GM23338 (cell line): Measurements from ENCODE around the gene CYTH3. TPM values are rescaled to one million over a fixed set of nuclear protein-coding genes. Genes with fewer than 3 reads are reported as not detected.

ENCODE experiments used
- ATAC-seq: fragments of 200-7000 bp; cut with Tn5 transposase; 3 replicates; pipeline ENCODE4 v1.9.1; 2020
- DNase-seq: peaks from one replicate; pipeline ENCODE4 v3.0.0-alpha.2; 2015; ENCODE audit warnings: low spot score
- H2AFZ ChIP-seq: fragments of 200-600 bp; sonication (generic); 2 replicates; pipeline ENCODE4 v1.8.0; 2016; ENCODE audit warnings: antibody characterized with exemption, mild to moderate bottlenecking, moderate library complexity
- H3F3A ChIP-seq: fragments of 200-600 bp; sonication (generic); replicated peaks from 2 replicates; pipeline ENCODE4 v1.8.0; 2017; ENCODE audit warnings: antibody characterized with exemption, mixed run types, low read depth
- H3K27ac ChIP-seq: fragments of 200-600 bp; sonication (generic); 2 replicates; pipeline ENCODE4 v1.6.1; 2016; ENCODE audit warnings: low read depth
- H3K27me3 ChIP-seq: fragments of 200-600 bp; sonication (generic); 2 replicates; pipeline ENCODE4 v1.8.0; 2016; ENCODE audit warnings: mild to moderate bottlenecking, mixed run types, moderate library complexity; ENCODE audit not compliant: insufficient read depth
- H3K36me3 ChIP-seq: fragments of 200-600 bp; sonication (generic); 2 replicates; pipeline ENCODE4 v1.8.0; 2016; ENCODE audit warnings: mild to moderate bottlenecking; ENCODE audit not compliant: insufficient read depth
- H3K4me1 ChIP-seq: fragments of 200-600 bp; sonication (generic); 2 replicates; pipeline ENCODE4 v1.8.0; 2016; ENCODE audit warnings: mild to moderate bottlenecking, moderate library complexity; ENCODE audit not compliant: insufficient read depth
- H3K4me2 ChIP-seq: fragments of 200-600 bp; sonication (generic); 2 replicates; pipeline ENCODE4 v1.7.1; 2017; ENCODE audit warnings: mixed run types
- H3K4me3 ChIP-seq: fragments of 200-600 bp; sonication (generic); 2 replicates; pipeline ENCODE4 v1.6.1; 2016; ENCODE audit warnings: mixed run types
- H3K79me2 ChIP-seq: fragments of 200-600 bp; sonication (generic); replicated peaks from 2 replicates; pipeline ENCODE4 v1.8.0; 2017; ENCODE audit warnings: mild to moderate bottlenecking; ENCODE audit not compliant: insufficient read depth
- H3K9me2 ChIP-seq: fragments of 200-600 bp; sonication (generic); 2 replicates; pipeline ENCODE4 v1.8.0; 2017; ENCODE audit not compliant: insufficient read depth
- H4K20me1 ChIP-seq: fragments of 200-600 bp; sonication (generic); replicated peaks from 2 replicates; pipeline ENCODE4 v1.8.0; 2017; ENCODE audit warnings: mild to moderate bottlenecking; ENCODE audit not compliant: insufficient read depth
- H3K27ac Mint-ChIP-seq: 2 replicates; pipeline ENCODE4 v1.8.0; 2020; ENCODE audit warnings: inconsistent platforms, mild to moderate bottlenecking, moderate library complexity, mixed read lengths
- H3K27me3 Mint-ChIP-seq: 3 replicates; pipeline ENCODE4 v1.8.0; 2022; ENCODE audit warnings: low read depth, mild to moderate bottlenecking, moderate library complexity, mixed read lengths, inconsistent platforms; ENCODE audit not compliant: insufficient read depth, poor library complexity
- H3K36me3 Mint-ChIP-seq: 3 replicates; pipeline ENCODE4 v1.8.0; 2021; ENCODE audit warnings: low read depth, mild to moderate bottlenecking, inconsistent platforms, moderate library complexity, mixed read lengths
- H3K4me1 Mint-ChIP-seq: 3 replicates; pipeline ENCODE4 v1.8.0; 2020; ENCODE audit warnings: mild to moderate bottlenecking, inconsistent platforms, mixed read lengths
- H3K4me3 Mint-ChIP-seq: 3 replicates; pipeline ENCODE4 v1.8.0; 2021; ENCODE audit warnings: moderate library complexity, mild to moderate bottlenecking, inconsistent platforms, mixed read lengths
- H3K9me3 Mint-ChIP-seq: 3 replicates; pipeline ENCODE4 v1.8.0; 2020; ENCODE audit warnings: moderate library complexity, mild to moderate bottlenecking, inconsistent platforms, mixed read lengths
- EZH2 ChIP-seq: fragments of 200-600 bp; sonication (generic); IDR thresholded peaks from one replicate; pipeline ENCODE4 v1.8.0; 2017; ENCODE audit warnings: antibody characterized with exemption, mild to moderate bottlenecking, low read depth; ENCODE audit not compliant: unreplicated experiment
- EZH2phosphoT487 ChIP-seq: fragments of 200-600 bp; sonication (generic); IDR thresholded peaks from one replicate; pipeline ENCODE4 v1.8.1; 2018; ENCODE audit warnings: antibody characterized with exemption; ENCODE audit not compliant: unreplicated experiment
- JUNB ChIP-seq: IDR thresholded peaks from one replicate; pipeline ENCODE4 v1.6.1; 2016; ENCODE audit warnings: antibody characterized with exemption; ENCODE audit not compliant: unreplicated experiment
- NANOG ChIP-seq: IDR thresholded peaks from 2 replicates; pipeline ENCODE4 v1.6.1; 2016; ENCODE audit warnings: antibody characterized with exemption, borderline replicate concordance
- POLR2AphosphoS5 ChIP-seq: IDR thresholded peaks from 2 replicates; pipeline ENCODE4 v1.6.1; 2016; ENCODE audit warnings: antibody characterized with exemption, low read depth
- STAT1 ChIP-seq: IDR thresholded peaks from one replicate; pipeline ENCODE4 v1.6.1; 2016; ENCODE audit warnings: antibody characterized with exemption; ENCODE audit not compliant: unreplicated experiment
- ZNF114 ChIP-seq: fragments of 250-450 bp; sonication (Bioruptor Pico); IDR thresholded peaks from 2 replicates; pipeline ENCODE4 v1.5.0; 2020; ENCODE audit warnings: mild to moderate bottlenecking, moderate library complexity
- ZNF331 ChIP-seq: fragments of 250-450 bp; sonication (Bioruptor Pico); IDR thresholded peaks from 2 replicates; pipeline ENCODE4 v1.5.0; 2020; ENCODE audit warnings: low read depth, mild to moderate bottlenecking, moderate library complexity
- polyA plus RNA-seq: library from polyadenylated mRNA; unstranded; fragments of >200 nt; fragmentation: Nextera tagmentation; extraction: Ambion mirVana; gene quantifications from 2 replicates; pipeline ENCODE4 v1.2.1, GENCODE V29; 2016
- total RNA-seq: library from RNA; depleted of rRNA; stranded (reverse); fragments of >200 nt; shearing (Covaris generic); gene quantifications from 2 replicates; pipeline ENCODE4 v1.2.3, GENCODE V29; 2014
- TF ChIP-seq, protein P1 (sequence below): fragments of 250-450 bp; sonication (Bioruptor Pico); IDR thresholded peaks from 2 replicates; pipeline ENCODE4 v1.5.0; 2020; ENCODE audit warnings: mild to moderate bottlenecking, moderate library complexity
- TF ChIP-seq, protein P2 (sequence below), 2 experiments: fragments of 200-600 bp in 1 of 2; sonication (generic) in 1 of 2; conservative IDR thresholded peaks; 2 replicates each; pipeline versions ENCODE4 v1.5.1 to v1.6.1; 2016 to 2017; ENCODE audit warnings: antibody characterized with exemption in 2 of 2, low read depth in 2 of 2, mild to moderate bottlenecking in 2 of 2, moderate library complexity in 1 of 2
- TF ChIP-seq, protein P3 (sequence below): IDR thresholded peaks from 2 replicates; pipeline ENCODE4 v1.6.1; 2016; ENCODE audit warnings: antibody characterized with exemption

Gene CYTH3
- total and polyA plus RNA-seq, 2 experiments from 2014 or later: 4.6 to 15.3 TPM

DNA sequence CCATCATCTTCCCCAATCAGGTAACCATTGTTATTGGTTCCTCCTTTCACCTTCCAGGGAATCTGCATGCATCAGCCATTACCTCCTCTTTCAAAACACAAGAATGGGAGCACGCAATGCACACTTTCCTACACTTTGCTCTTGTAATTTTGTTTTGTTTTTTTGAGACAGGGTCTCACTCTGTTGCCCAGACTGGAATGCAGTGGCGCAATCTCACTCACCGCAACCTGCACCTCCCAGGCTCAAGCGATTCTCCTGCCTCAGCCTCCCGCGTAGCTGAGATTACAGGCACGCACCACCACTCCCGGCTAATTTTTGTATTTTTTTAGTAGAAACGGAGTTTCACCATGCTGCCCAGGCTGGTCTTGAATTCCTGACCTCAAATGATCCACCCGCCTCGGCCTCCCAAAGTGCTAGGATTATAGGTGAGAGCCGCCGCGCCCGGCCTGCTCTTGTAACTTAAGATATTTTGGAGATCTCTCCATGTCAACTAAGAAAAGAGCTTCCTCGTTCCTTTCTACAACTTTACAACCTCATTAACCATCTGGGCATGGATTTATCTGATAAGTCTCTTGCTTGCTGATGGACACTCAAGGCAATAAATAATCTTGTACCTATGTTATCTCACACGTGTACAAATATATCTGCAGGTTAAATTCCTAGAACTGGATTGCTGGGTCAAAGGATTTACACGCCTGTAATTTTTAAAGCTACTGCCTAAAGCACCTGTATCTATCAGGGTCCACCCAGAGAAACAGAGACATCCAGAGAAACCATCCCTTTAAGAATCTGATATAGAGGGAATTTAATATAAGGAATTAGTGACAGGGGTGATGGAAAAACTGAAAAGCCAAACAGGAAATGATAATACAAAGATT, 4.2 kb downstream of the CYTH3 start (continued):
- TF ChIP-seq, protein P1, sequence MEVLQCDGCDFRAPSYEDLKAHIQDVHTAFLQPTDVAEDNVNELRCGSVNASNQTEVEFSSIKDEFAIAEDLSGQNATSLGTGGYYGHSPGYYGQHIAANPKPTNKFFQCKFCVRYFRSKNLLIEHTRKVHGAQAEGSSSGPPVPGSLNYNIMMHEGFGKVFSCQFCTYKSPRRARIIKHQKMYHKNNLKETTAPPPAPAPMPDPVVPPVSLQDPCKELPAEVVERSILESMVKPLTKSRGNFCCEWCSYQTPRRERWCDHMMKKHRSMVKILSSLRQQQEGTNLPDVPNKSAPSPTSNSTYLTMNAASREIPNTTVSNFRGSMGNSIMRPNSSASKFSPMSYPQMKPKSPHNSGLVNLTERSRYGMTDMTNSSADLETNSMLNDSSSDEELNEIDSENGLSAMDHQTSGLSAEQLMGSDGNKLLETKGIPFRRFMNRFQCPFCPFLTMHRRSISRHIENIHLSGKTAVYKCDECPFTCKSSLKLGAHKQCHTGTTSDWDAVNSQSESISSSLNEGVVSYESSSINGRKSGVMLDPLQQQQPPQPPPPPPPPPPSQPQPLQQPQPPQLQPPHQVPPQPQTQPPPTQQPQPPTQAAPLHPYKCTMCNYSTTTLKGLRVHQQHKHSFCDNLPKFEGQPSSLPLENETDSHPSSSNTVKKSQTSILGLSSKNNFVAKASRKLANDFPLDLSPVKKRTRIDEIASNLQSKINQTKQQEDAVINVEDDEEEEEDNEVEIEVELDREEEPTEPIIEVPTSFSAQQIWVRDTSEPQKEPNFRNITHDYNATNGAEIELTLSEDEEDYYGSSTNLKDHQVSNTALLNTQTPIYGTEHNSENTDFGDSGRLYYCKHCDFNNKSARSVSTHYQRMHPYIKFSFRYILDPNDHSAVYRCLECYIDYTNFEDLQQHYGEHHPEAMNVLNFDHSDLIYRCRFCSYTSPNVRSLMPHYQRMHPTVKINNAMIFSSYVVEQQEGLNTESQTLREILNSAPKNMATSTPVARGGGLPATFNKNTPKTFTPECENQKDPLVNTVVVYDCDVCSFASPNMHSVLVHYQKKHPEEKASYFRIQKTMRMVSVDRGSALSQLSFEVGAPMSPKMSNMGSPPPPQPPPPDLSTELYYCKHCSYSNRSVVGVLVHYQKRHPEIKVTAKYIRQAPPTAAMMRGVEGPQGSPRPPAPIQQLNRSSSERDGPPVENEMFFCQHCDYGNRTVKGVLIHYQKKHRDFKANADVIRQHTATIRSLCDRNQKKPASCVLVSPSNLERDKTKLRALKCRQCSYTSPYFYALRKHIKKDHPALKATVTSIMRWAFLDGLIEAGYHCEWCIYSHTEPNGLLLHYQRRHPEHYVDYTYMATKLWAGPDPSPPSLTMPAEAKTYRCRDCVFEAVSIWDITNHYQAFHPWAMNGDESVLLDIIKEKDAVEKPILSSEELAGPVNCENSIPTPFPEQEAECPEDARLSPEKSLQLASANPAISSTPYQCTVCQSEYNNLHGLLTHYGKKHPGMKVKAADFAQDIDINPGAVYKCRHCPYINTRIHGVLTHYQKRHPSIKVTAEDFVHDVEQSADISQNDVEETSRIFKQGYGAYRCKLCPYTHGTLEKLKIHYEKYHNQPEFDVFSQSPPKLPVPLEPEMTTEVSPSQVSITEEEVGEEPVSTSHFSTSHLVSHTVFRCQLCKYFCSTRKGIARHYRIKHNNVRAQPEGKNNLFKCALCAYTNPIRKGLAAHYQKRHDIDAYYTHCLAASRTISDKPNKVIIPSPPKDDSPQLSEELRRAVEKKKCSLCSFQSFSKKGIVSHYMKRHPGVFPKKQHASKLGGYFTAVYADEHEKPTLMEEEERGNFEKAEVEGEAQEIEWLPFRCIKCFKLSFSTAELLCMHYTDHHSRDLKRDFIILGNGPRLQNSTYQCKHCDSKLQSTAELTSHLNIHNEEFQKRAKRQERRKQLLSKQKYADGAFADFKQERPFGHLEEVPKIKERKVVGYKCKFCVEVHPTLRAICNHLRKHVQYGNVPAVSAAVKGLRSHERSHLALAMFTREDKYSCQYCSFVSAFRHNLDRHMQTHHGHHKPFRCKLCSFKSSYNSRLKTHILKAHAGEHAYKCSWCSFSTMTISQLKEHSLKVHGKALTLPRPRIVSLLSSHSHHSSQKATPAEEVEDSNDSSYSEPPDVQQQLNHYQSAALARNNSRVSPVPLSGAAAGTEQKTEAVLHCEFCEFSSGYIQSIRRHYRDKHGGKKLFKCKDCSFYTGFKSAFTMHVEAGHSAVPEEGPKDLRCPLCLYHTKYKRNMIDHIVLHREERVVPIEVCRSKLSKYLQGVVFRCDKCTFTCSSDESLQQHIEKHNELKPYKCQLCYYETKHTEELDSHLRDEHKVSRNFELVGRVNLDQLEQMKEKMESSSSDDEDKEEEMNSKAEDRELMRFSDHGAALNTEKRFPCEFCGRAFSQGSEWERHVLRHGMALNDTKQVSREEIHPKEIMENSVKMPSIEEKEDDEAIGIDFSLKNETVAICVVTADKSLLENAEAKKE (CRISPR knock-in tag): no peak

DNA sequence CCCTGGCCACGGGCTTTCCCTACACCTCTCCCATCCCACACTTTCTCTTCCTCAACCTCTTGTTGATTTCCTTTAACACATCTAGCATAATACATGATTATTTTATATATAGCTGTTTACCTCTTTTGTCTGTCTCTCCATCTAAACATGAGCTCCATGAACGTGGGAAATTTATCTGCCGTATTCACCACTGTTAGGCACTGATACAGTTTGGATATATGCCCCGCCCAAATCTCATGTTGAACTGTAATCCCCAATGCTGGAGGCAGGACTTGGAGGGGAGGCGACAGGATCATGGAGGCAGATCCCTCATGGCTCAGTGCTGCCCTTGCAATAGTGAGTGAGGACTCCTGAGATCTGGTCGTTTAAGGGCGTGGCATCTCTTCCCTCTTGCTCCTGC, 5.7 kb downstream of the CYTH3 start:
- Histone ChIP-seq H3K27me3 (peaks cover 13% of the 10 kb centered on the region), H3K36me3 (no peaks in the 10 kb centered on the region), H3K4me2 (no peak overlapping the region), H3K79me2 (peaks cover 84% of the 10 kb centered on the region), H3K27ac (no peak overlapping the region), H3F3A (0 out of 2 replicates have a peak, but pooled peaks cover 4% of the 10 kb centered on the region), H2AFZ (no peak overlapping the region), H4K20me1 (0 out of 2 replicates have a peak, but pooled peaks cover 8% of the 10 kb centered on the region), H3K4me1 (peaks cover 10% of the 10 kb centered on the region; the same call in 1 of the 2 replicates), H3K4me3 (no peak overlapping the region), H3K9me2 (no peaks in the 10 kb centered on the region)
- no peak for ATAC-seq
- H3K4me1 Mint-ChIP-seq: peaks cover 20% of the 10 kb centered on the region
- H3K27me3 Mint-ChIP-seq: peaks cover 13% of the 10 kb centered on the region
- no peak overlapping the region for H3K27ac Mint-ChIP-seq
- no peaks in the 10 kb centered on the region for H3K36me3 Mint-ChIP-seq
- H3K4me3 Mint-ChIP-seq: no peak overlapping the region
- H3K9me3 Mint-ChIP-seq: no peaks in the 10 kb centered on the region
- TF ChIP-seq EZH2: no peak
- TF ChIP-seq EZH2phosphoT487: no peak
- no peak for TF ChIP-seq ZNF114
- TF ChIP-seq POLR2AphosphoS5: no peak
- TF ChIP-seq, protein P2, sequence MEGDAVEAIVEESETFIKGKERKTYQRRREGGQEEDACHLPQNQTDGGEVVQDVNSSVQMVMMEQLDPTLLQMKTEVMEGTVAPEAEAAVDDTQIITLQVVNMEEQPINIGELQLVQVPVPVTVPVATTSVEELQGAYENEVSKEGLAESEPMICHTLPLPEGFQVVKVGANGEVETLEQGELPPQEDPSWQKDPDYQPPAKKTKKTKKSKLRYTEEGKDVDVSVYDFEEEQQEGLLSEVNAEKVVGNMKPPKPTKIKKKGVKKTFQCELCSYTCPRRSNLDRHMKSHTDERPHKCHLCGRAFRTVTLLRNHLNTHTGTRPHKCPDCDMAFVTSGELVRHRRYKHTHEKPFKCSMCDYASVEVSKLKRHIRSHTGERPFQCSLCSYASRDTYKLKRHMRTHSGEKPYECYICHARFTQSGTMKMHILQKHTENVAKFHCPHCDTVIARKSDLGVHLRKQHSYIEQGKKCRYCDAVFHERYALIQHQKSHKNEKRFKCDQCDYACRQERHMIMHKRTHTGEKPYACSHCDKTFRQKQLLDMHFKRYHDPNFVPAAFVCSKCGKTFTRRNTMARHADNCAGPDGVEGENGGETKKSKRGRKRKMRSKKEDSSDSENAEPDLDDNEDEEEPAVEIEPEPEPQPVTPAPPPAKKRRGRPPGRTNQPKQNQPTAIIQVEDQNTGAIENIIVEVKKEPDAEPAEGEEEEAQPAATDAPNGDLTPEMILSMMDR (conservative IDR thresholded peaks at IDR 0.05; ENCODE audit: low read depth in 2 of 2): no peak
- no peak for TF ChIP-seq ZNF331
- TF ChIP-seq NANOG: no peak
- TF ChIP-seq STAT1: no peak
- TF ChIP-seq, protein P3, sequence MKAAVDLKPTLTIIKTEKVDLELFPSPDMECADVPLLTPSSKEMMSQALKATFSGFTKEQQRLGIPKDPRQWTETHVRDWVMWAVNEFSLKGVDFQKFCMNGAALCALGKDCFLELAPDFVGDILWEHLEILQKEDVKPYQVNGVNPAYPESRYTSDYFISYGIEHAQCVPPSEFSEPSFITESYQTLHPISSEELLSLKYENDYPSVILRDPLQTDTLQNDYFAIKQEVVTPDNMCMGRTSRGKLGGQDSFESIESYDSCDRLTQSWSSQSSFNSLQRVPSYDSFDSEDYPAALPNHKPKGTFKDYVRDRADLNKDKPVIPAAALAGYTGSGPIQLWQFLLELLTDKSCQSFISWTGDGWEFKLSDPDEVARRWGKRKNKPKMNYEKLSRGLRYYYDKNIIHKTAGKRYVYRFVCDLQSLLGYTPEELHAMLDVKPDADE: no peak
- TF ChIP-seq JUNB: no peak
- DNase-seq: no peak
